OCI-LY7 (cell line): ENCODE results near the gene TCHHL1. TPM values are rescaled to one million over a fixed set of nuclear protein-coding genes. Genes with fewer than 3 reads are reported as not detected.

ENCODE experiments used
- BruUV-seq: library from RNA; stranded (reverse); fragments of 400-500 nt; replicated peaks from 2 replicates; lab custom pipeline; 2021; lab: Mats Ljungman, UMichigan
- CTCF ChIA-PET: fragments of 300-600 bp; sonication (Branson Sonifier 250); formaldehyde crosslinking; loops from one replicate; lab custom pipeline; 2022; ENCODE audit warnings: antibody characterized with exemption; ENCODE audit not compliant: unreplicated experiment; lab: Charles Lee
- POLR2A ChIA-PET: fragments of 300-600 bp; sonication (Branson Sonifier 250); formaldehyde crosslinking; loops from one replicate; lab custom pipeline; 2022; ENCODE audit warnings: antibody characterized with exemption; lab: Charles Lee
- DNase-seq: peaks from one replicate; pipeline ENCODE4 v3.0.0-alpha.2; 2015; ENCODE audit warnings: low spot score
- H2AFZ ChIP-seq: fragments of 200-600 bp; sonication (generic), shearing (Covaris generic); 2 replicates; pipeline ENCODE4 v1.6.1; 2014; ENCODE audit warnings: mild to moderate bottlenecking, antibody characterized with exemption, low read length, moderate library complexity
- H3K27ac ChIP-seq: fragments of 200-600 bp; sonication (generic); 2 replicates; pipeline ENCODE4 v1.5.1; 2014; ENCODE audit warnings: mixed run types, low read depth, mild to moderate bottlenecking, moderate library complexity, low read length, inconsistent platforms; ENCODE audit not compliant: poor library complexity, severe bottlenecking
- H3K36me3 ChIP-seq: fragments of 200-600 bp; sonication (generic); 2 replicates; pipeline ENCODE4 v1.6.1; 2014; ENCODE audit warnings: mild to moderate bottlenecking, antibody characterized with exemption, low read length, moderate library complexity, mixed read lengths; ENCODE audit not compliant: insufficient read depth
- H3K4me1 ChIP-seq: fragments of 200-600 bp; sonication (generic); 2 replicates; pipeline ENCODE4 v1.5.1; 2014; ENCODE audit warnings: mild to moderate bottlenecking, low read length; ENCODE audit not compliant: insufficient read depth, poor library complexity, severe bottlenecking
- H3K4me2 ChIP-seq: fragments of 200-600 bp; sonication (generic); 2 replicates; pipeline ENCODE4 v1.6.1; 2014; ENCODE audit warnings: mild to moderate bottlenecking, low read length
- H3K4me3 ChIP-seq: fragments of 200-600 bp; sonication (generic); 2 replicates; pipeline ENCODE4 v1.5.1; 2014; ENCODE audit warnings: mild to moderate bottlenecking, low read depth, low read length; ENCODE audit not compliant: poor library complexity, severe bottlenecking
- H3K79me2 ChIP-seq: fragments of 200-600 bp; sonication (generic); 2 replicates; pipeline ENCODE4 v1.6.1; 2016; ENCODE audit warnings: low read depth, mild to moderate bottlenecking, low read length, moderate library complexity, mixed read lengths; ENCODE audit not compliant: insufficient read depth
- H3K9me2 ChIP-seq: fragments of 200-600 bp; sonication (generic); 2 replicates; pipeline ENCODE4 v1.6.1; 2016; ENCODE audit warnings: mild to moderate bottlenecking, low read length, mixed read lengths; ENCODE audit not compliant: insufficient read depth
- H3K9me3 ChIP-seq: fragments of 200-600 bp; sonication (generic); 2 replicates; pipeline ENCODE4 v1.6.1; 2014; ENCODE audit warnings: mild to moderate bottlenecking, mixed run types, low read length, mixed read lengths
- H4K20me1 ChIP-seq: fragments of 200-600 bp; sonication (generic); 2 replicates; pipeline ENCODE4 v1.6.1; 2014; ENCODE audit warnings: mild to moderate bottlenecking, antibody characterized with exemption, low read length, moderate library complexity, mixed read lengths; ENCODE audit not compliant: insufficient read depth
- EZH2phosphoT487 ChIP-seq: fragments of 200-600 bp; sonication (generic); IDR thresholded peaks from 2 replicates; pipeline ENCODE4 v1.6.1; 2018; ENCODE audit warnings: low read depth, borderline replicate concordance, mild to moderate bottlenecking, mixed run types, antibody characterized with exemption, low read length, moderate library complexity, mixed read lengths
- intact Hi-C: fragments of 100-400 bp; cut with micrococcal nuclease; formaldehyde crosslinking; loops from one replicate; pipeline ENCODE4 v1.10.0; 2022; ENCODE audit not compliant: unreplicated experiment
- total RNA-seq, 2 experiments: library from RNA; depleted of rRNA in 1 of 2; stranded (reverse); fragments of >200 nt in 1 of 2; shearing (Covaris generic) in 1 of 2; gene quantifications; 2 replicates each; pipeline ENCODE4 v1.2.3, GENCODE V29; 2014 to 2022
- TF ChIP-seq, protein P1 (sequence below): fragments of 200-600 bp; sonication (generic); conservative IDR thresholded peaks from 2 replicates; pipeline ENCODE4 v1.5.1; 2014; ENCODE audit warnings: mild to moderate bottlenecking, antibody characterized with exemption, low read length, moderate library complexity, mixed read lengths

Gene TCHHL1
- total RNA-seq, 2 experiments from 2014 or later, result not detected

GRCh38 chr1:152035539-152036266 is 53.2 kb downstream of the TCHHL1 start:
- ChIA-PET POLR2A (interaction anchor here (5.7 kb wide), 1 partner anchor 12 kb away, joined by 38 read pairs; no protein-coding TSS in a partner anchor), CTCF (no interaction called here)
- no peaks in the 10 kb centered on the region for H3K79me2 ChIP-seq
- no peaks in the 10 kb centered on the region for H4K20me1 ChIP-seq
- H3K9me3 ChIP-seq, result no peaks in the 10 kb centered on the region
- H3K4me1 ChIP-seq, result peaks cover 29% of the 10 kb centered on the region
- no TSS peak for BruUV-seq
- intact Hi-C loops, result no loop called here
- H3K4me2 ChIP-seq, result peak overlapping the region; percentile 38; the same call in 1 of the 2 replicates
- no peak for TF ChIP-seq EZH2phosphoT487
- TF ChIP-seq, protein P1, sequence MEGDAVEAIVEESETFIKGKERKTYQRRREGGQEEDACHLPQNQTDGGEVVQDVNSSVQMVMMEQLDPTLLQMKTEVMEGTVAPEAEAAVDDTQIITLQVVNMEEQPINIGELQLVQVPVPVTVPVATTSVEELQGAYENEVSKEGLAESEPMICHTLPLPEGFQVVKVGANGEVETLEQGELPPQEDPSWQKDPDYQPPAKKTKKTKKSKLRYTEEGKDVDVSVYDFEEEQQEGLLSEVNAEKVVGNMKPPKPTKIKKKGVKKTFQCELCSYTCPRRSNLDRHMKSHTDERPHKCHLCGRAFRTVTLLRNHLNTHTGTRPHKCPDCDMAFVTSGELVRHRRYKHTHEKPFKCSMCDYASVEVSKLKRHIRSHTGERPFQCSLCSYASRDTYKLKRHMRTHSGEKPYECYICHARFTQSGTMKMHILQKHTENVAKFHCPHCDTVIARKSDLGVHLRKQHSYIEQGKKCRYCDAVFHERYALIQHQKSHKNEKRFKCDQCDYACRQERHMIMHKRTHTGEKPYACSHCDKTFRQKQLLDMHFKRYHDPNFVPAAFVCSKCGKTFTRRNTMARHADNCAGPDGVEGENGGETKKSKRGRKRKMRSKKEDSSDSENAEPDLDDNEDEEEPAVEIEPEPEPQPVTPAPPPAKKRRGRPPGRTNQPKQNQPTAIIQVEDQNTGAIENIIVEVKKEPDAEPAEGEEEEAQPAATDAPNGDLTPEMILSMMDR, result no peak
- H3K4me3 ChIP-seq, result no peak overlapping the region
- no peaks in the 10 kb centered on the region for H3K9me2 ChIP-seq
- H3K36me3 ChIP-seq, result no peaks in the 10 kb centered on the region
- no peak for DNase-seq
- peak overlapping the region; percentile 100 for H2AFZ ChIP-seq
- H3K27ac ChIP-seq, result peak overlapping the region; percentile 50

DNA sequence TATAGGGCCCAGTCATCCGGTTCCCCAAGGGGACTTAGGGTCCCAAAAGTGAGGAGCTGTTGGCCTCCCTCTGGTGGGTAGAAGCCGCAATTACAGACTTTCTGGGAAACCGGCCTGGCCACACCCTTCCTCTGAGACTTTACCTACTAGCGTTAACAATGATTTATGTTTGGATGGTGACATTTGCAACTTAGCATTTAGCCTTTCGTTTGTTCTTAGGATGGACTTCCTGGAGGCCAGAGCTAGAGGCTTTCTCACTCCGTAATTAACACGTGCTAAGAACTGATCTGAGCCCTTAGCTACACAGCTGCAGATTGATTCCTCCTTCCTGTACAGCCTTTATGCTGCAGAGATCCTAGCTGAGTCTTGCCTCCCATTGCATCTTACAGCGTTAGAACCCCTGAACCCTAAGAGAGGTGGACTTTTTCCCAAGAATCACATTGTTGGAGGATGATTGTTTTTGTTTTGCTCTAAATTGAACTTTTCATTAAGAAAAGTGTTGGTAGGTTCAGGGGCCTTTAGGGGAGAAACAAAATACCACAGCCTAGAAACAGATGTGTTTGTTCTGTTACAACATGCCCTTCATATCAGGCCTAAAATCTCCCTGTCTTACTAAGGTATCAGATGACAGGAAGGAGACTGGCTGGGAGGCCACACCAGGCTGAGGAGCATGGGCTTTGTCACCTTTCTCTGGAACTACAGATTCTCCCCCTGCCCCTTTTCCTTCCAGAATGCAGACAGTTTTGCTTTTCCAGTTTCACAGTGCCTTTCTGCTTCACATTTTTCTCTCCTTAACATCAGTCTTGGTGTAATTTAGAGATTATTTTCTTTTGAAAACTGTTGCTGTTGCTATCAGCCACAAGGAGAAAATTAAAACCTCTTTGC is 54.0 kb downstream of the TCHHL1 start:
- no TSS peak for BruUV-seq
- H3K9me3 ChIP-seq, result no peaks in the 10 kb centered on the region
- H3K9me2 ChIP-seq, result no peaks in the 10 kb centered on the region
- POLR2A ChIA-PET, result interaction anchor here (0.6 to 5.7 kb wide), 5 partner anchors 8 to 127 kb away, joined by 3 to 38 read pairs (median 4); no protein-coding TSS in a partner anchor
- H3K79me2 ChIP-seq, result no peaks in the 10 kb centered on the region
- peak overlapping the region; percentile 50 for H3K27ac ChIP-seq
- no peak overlapping the region for H3K4me3 ChIP-seq
- no peaks in the 10 kb centered on the region for H4K20me1 ChIP-seq
- intact Hi-C loops, result no loop called here
- TF ChIP-seq, protein P1, result peak; percentile 83
- no peak for TF ChIP-seq EZH2phosphoT487
- H2AFZ ChIP-seq, result peak overlapping the region; percentile 100
- CTCF ChIA-PET, result interaction anchor here (1.1 kb wide), 1 partner anchor 10 kb away, joined by 3 read pairs; no protein-coding TSS in a partner anchor
- no peaks in the 10 kb centered on the region for H3K36me3 ChIP-seq
- peaks cover 29% of the 10 kb centered on the region for H3K4me1 ChIP-seq
- DNase-seq, result peak; percentile 76
- peak overlapping the region; percentile 38; the same call in 1 of the 2 replicates for H3K4me2 ChIP-seq
